ENCODE measurements around the gene STEAP3. TPM values are rescaled to one million over a fixed set of nuclear protein-coding genes. Genes with fewer than 3 reads are reported as not detected.

The STEAP3 gene
- total RNA-seq, 1 experiment from 2014 or later, result 15.4 TPM

GRCh38 chr2:119282146-119282995 is 58.7 kb downstream of the STEAP3 start:
- WGBS (ENCODE audit: extremely low coverage, insufficient read length, low lambda C conversion rate), result no CpG with 5 or more reads among the region's 21 CpGs
- no peak overlapping the region for H2AK5ac ChIP-seq (ENCODE audit: insufficient read length, low read length)
- no peak overlapping the region for H3K4me2 ChIP-seq (ENCODE audit: insufficient read depth, insufficient read length, low read length)
- no peak overlapping the region for H2BK15ac ChIP-seq (ENCODE audit: low read depth, low read length)
- H3K79me1 ChIP-seq (ENCODE audit: insufficient read depth, low read depth, low read length, poor library complexity, severe bottlenecking), result no peaks in the 10 kb centered on the region
- Mint-ChIP-seq H3K27ac (no peak overlapping the region), H3K9me3 (no peaks in the 10 kb centered on the region), H3K27me3 (ENCODE audit: low read depth) (no peaks in the 10 kb centered on the region; the same call in 1 of the 2 replicates), H3K4me1 (peaks cover 0 to 12% of the 10 kb centered on the region in 2 experiments; a peak in 2 of 4 replicates), H3K4me3 (no peak overlapping the region), H3K36me3 (ENCODE audit: insufficient read depth in 1 of 3, low read depth in 3 of 3) (no peaks in the 10 kb centered on the region; a peak in 1 of 7 replicates)
- no peak overlapping the region for H2AFZ ChIP-seq (ENCODE audit: low read length)
- H2BK5ac ChIP-seq (ENCODE audit: insufficient read length, low read length), result no peak overlapping the region
- no peak overlapping the region for H3K14ac ChIP-seq (ENCODE audit: insufficient read depth, low read length)
- H3K23me2 ChIP-seq (ENCODE audit: insufficient read length, low read depth, low read length, poor library complexity, severe bottlenecking), result no peaks in the 10 kb centered on the region
- no peak overlapping the region for H4K8ac ChIP-seq (replicated peaks; ENCODE audit: insufficient read length, low read depth, low read length)
- H3K27ac ChIP-seq (ENCODE audit: insufficient read length, low read depth, low read length), result no peak overlapping the region
- no peak overlapping the region for H4K91ac ChIP-seq (ENCODE audit: insufficient read length, low read depth, low read length)
- TF ChIP-seq CTCF (conservative IDR thresholded peaks at IDR 0.05), result no peak
- H3T11ph ChIP-seq (ENCODE audit: low read length), result no peak overlapping the region
- no peak overlapping the region for H3K4ac ChIP-seq (ENCODE audit: low read depth, low read length)
- H2BK120ac ChIP-seq (ENCODE audit: low read depth, low read length, poor library complexity, severe bottlenecking), result no peak overlapping the region
- H3K4me1 ChIP-seq (ENCODE audit: insufficient read depth, low read length), result no peaks in the 10 kb centered on the region
- no peak overlapping the region for H3K9ac ChIP-seq (ENCODE audit: extremely low read depth, insufficient read length, low read length)
- H3K18ac ChIP-seq (ENCODE audit: insufficient read length, low read depth, low read length), result no peak overlapping the region
- no peak overlapping the region for H2BK12ac ChIP-seq (ENCODE audit: insufficient read length, low read depth, low read length)
- no peak overlapping the region for H3K56ac ChIP-seq (ENCODE audit: insufficient read length, low read depth, low read length)
- no peak overlapping the region for H2BK20ac ChIP-seq (ENCODE audit: low read depth, low read length, poor library complexity, severe bottlenecking)
- no peaks in the 10 kb centered on the region for H4K20me1 ChIP-seq (ENCODE audit: control insufficient read depth, insufficient read depth, insufficient read length)
- no peak overlapping the region for H3K23ac ChIP-seq (ENCODE audit: insufficient read length, low read depth, low read length)
- no peak overlapping the region for H4K5ac ChIP-seq (ENCODE audit: insufficient read length, low read depth, low read length)
- H3K27me3 ChIP-seq (ENCODE audit: insufficient read depth, low read length), result no peaks in the 10 kb centered on the region
- no peaks in the 10 kb centered on the region for H3K79me2 ChIP-seq (ENCODE audit: insufficient read depth, low read length)
- H3K9me3 ChIP-seq (ENCODE audit: control insufficient read depth, low read depth, low read length), result no peaks in the 10 kb centered on the region
- no peak for DNase-seq
